ENCODE measurements around the gene ZBTB44.
A peak's percentile ranks its signal among the peaks of the same experiment; 100 is the strongest.

The ZBTB44 gene

GRCh38 chr11:130214861-130215530 is 99.7 kb downstream of the ZBTB44 start:
- DNase-seq (ENCODE audit: low read depth), result no peak

GRCh38 chr11:130213979-130214281 is 100.8 kb downstream of the ZBTB44 start:
- DNase-seq (ENCODE audit: low read depth), result no peak

- peak; percentile 51 for DNase-seq (ENCODE audit: low read depth)
These were observed 101.4 kb downstream of the ZBTB44 start for GRCh38 chr11:130213143-130213978.

- no peak for DNase-seq (ENCODE audit: low read depth)
These were observed 102.2 kb downstream of the ZBTB44 start for GRCh38 chr11:130212431-130212961.

GRCh38 chr11:130211781-130212401 is 102.8 kb downstream of the ZBTB44 start:
- no peak for DNase-seq (ENCODE audit: low read depth)

- DNase-seq (ENCODE audit: low read depth), result no peak
These were observed 103.6 kb downstream of the ZBTB44 start for GRCh38 chr11:130211144-130211543.

- DNase-seq (ENCODE audit: low read depth), result no peak
These were observed 104.5 kb downstream of the ZBTB44 start for GRCh38 chr11:130209954-130210854.

GRCh38 chr11:130209128-130209932 is 105.4 kb downstream of the ZBTB44 start:
- DNase-seq (ENCODE audit: low read depth), result no peak

- no peak for DNase-seq (ENCODE audit: low read depth)
These were observed 106.2 kb downstream of the ZBTB44 start for GRCh38 chr11:130208241-130209127.

GRCh38 chr11:130206141-130206540 is 108.6 kb downstream of the ZBTB44 start:
- no peak for DNase-seq (ENCODE audit: low read depth)

- no peak for DNase-seq (ENCODE audit: low read depth)
These were observed 110.0 kb downstream of the ZBTB44 start for GRCh38 chr11:130204703-130205095.

GRCh38 chr11:130203766-130204702 is 110.7 kb downstream of the ZBTB44 start:
- no peak for DNase-seq (ENCODE audit: low read depth)

- DNase-seq (ENCODE audit: low read depth), result no peak
These were observed 111.7 kb downstream of the ZBTB44 start for GRCh38 chr11:130202818-130203689.

GRCh38 chr11:130202009-130202817 is 112.5 kb downstream of the ZBTB44 start:
- no peak for DNase-seq (ENCODE audit: low read depth)

- no peak for DNase-seq (ENCODE audit: low read depth)
These were observed 113.7 kb downstream of the ZBTB44 start for GRCh38 chr11:130201026-130201425.

- DNase-seq (ENCODE audit: low read depth), result no peak
These were observed 114.9 kb downstream of the ZBTB44 start for GRCh38 chr11:130199792-130200191.

- DNase-seq (ENCODE audit: low read depth), result no peak
These were observed 115.8 kb downstream of the ZBTB44 start for GRCh38 chr11:130198964-130199363.
